Left colon (tissue), 2 donors: ENCODE results near the gene ATXN2. TPM values are rescaled to one million over a fixed set of nuclear protein-coding genes. Genes with fewer than 3 reads are reported as not detected.
A peak's percentile ranks its signal among the peaks of the same experiment; 100 is the strongest.

Source experiments
- ATAC-seq: fragments of 200-7000 bp; cut with Tn5 transposase; one replicate; pipeline ENCODE4 v1.9.1; 2020; ENCODE audit warnings: mild to moderate bottlenecking, moderate library complexity
- DNase-seq, 2 donors: peaks; one replicate each; pipeline ENCODE4 v3.0.0-alpha.2; 2020
- intact Hi-C, 2 donors: fragments of 100-400 bp; cut with DNase I in 1 of 2; cut with micrococcal nuclease in 1 of 2; formaldehyde crosslinking; loops; one replicate each; pipeline versions ENCODE4 v1.11.2 to v1.14.0; 2022; cut with DNase I, micrococcal nuclease
- total RNA-seq, 2 donors: library from RNA; stranded (reverse); fragmentation: NEBNext Ultra II Directional; extraction: Animal tissue kit (Norgen Biotek cat#: 25700); gene quantifications; one replicate each; pipeline ENCODE4 v1.2.1, GENCODE V29; 2021
- donor health status: DM: no; HTN: no; CAD: no.
- donor health status: DM: yes; HTN: yes; CAD: no.

ATXN2 gene
- total RNA-seq, 2 donors from 2014 or later = 43.0 to 64.2 TPM

GRCh38 chr12:111431772-111432171 lies 167.3 kb downstream of the ATXN2 start:
- ATAC-seq (peak; percentile 15), DNase-seq (peak in 1 of 2 donors; percentile 25)
- intact Hi-C loops = no loop called here

- ATAC-seq (no peak), DNase-seq (peak in 1 of 2 donors; percentile 43)
- intact Hi-C loops = no loop called here
These were observed 168.4 kb downstream of the ATXN2 start for GRCh38 chr12:111430433-111431353.

- DNase-seq (peak in 1 of 2 donors; percentile 61), ATAC-seq (no peak)
- intact Hi-C loops = no loop called here
These were observed 169.2 kb downstream of the ATXN2 start for GRCh38 chr12:111429828-111430432.

- peak; percentile 27 for ATAC-seq
- intact Hi-C loops = no loop called here
- peak; percentile 75 to 83 for DNase-seq
These were observed 170.4 kb downstream of the ATXN2 start for GRCh38 chr12:111428728-111429175.

- DNase-seq (peak in 1 of 2 donors; percentile 31), ATAC-seq (no peak)
- intact Hi-C loops = no loop called here
These were observed 170.9 kb downstream of the ATXN2 start for GRCh38 chr12:111428081-111428727.

- no peak for ATAC-seq
- DNase-seq = peak in 1 of 2 donors; percentile 39
- intact Hi-C loops = no loop called here
These were observed 171.6 kb downstream of the ATXN2 start for GRCh38 chr12:111427417-111428074.

- ATAC-seq = peak; percentile 69
- intact Hi-C loops = no loop called here
- DNase-seq = peak in 1 of 2 donors; percentile 60
These were observed 172.6 kb downstream of the ATXN2 start for GRCh38 chr12:111426344-111427185.

- DNase-seq (peak in 1 of 2 donors; percentile 26), ATAC-seq (peak; percentile 43)
These were observed 173.5 kb downstream of the ATXN2 start for GRCh38 chr12:111425655-111426054.

GRCh38 chr12:111424793-111425251 lies 174.3 kb downstream of the ATXN2 start:
- intact Hi-C loops = no loop called here
- DNase-seq (no peak), ATAC-seq (peak; percentile 23)

More at GRCh38 chr12:111425655-111426054, 173.5 kb downstream of the ATXN2 start:
- intact Hi-C loops = no loop called here

GRCh38 chr12:111424189-111424792 lies 174.8 kb downstream of the ATXN2 start:
- ATAC-seq (no peak), DNase-seq (no peak)
- intact Hi-C loops = no loop called here

- no peak for DNase-seq
- intact Hi-C loops = no loop called here
- no peak for ATAC-seq
These were observed 178.6 kb downstream of the ATXN2 start for GRCh38 chr12:111420494-111420893.

- ATAC-seq = no peak
- intact Hi-C loops = no loop called here
These were observed 179.3 kb downstream of the ATXN2 start for GRCh38 chr12:111419784-111420183.

GRCh38 chr12:111418594-111418880 lies 180.6 kb downstream of the ATXN2 start:
- DNase-seq (no peak), ATAC-seq (no peak)
- intact Hi-C loops = no loop called here

More at GRCh38 chr12:111419784-111420183, 179.3 kb downstream of the ATXN2 start:
- DNase-seq = no peak

- DNase-seq = no peak
- intact Hi-C loops = no loop called here
- no peak for ATAC-seq
These were observed 181.1 kb downstream of the ATXN2 start for GRCh38 chr12:111417784-111418593.

GRCh38 chr12:111417290-111417689 lies 181.8 kb downstream of the ATXN2 start:
- intact Hi-C loops = no loop called here
- DNase-seq (no peak), ATAC-seq (no peak)

GRCh38 chr12:111414711-111415252 lies 184.3 kb downstream of the ATXN2 start:
- intact Hi-C loops = no loop called here
- ATAC-seq = no peak
- no peak for DNase-seq
